Fibroblast of villous mesenchyme (primary cell): ENCODE data around the gene FMNL2. TPM values are rescaled to one million over a fixed set of nuclear protein-coding genes. Genes with fewer than 3 reads are reported as not detected.

ENCODE experiments used
- DNase-seq: peaks from one replicate; pipeline ENCODE4 v3.0.0-alpha.2; 2010; ENCODE audit warnings: low read depth
- H3K4me3 ChIP-seq: 2 replicates; pipeline ENCODE4 v1.5.1; 2011; ENCODE audit warnings: low read depth, mild to moderate bottlenecking, low read length
- CTCF ChIP-seq: IDR thresholded peaks from 2 replicates; pipeline ENCODE4 v1.5.1; 2012; ENCODE audit warnings: low read depth, mild to moderate bottlenecking, low read length; ENCODE audit not compliant: insufficient read depth
- total RNA-seq: library from RNA; depleted of rRNA; stranded (reverse); fragments of >200 nt; gene quantifications from 2 replicates; pipeline ENCODE4 v1.2.3, GENCODE V29; 2012

FMNL2 gene
- total RNA-seq, 1 donor, result 17.3 TPM

GRCh38 chr2:152355409-152355831, 20.4 kb downstream of the FMNL2 start:
- H3K4me3 ChIP-seq, result no peak overlapping the region
- no peak for DNase-seq
- no peak for TF ChIP-seq CTCF

- peak; percentile 81 for DNase-seq
- no peak overlapping the region for H3K4me3 ChIP-seq
- no peak for TF ChIP-seq CTCF
These were observed 24.8 kb downstream of the FMNL2 start for GRCh38 chr2:152359573-152360363.

GRCh38 chr2:152363936-152364335, 29.0 kb downstream of the FMNL2 start:
- H3K4me3 ChIP-seq, result no peak overlapping the region
- no peak for DNase-seq
- no peak for TF ChIP-seq CTCF

- DNase-seq, result peak; percentile 97
- no peak for TF ChIP-seq CTCF
These were observed 32.8 kb downstream of the FMNL2 start for GRCh38 chr2:152367547-152368390.

GRCh38 chr2:152369176-152369860, 34.3 kb downstream of the FMNL2 start:
- no peak for TF ChIP-seq CTCF
- peak; percentile 98 for DNase-seq
- no peak overlapping the region for H3K4me3 ChIP-seq

More at GRCh38 chr2:152367547-152368390, 32.8 kb downstream of the FMNL2 start:
- H3K4me3 ChIP-seq, result no peak overlapping the region

- no peak for TF ChIP-seq CTCF
- no peak overlapping the region for H3K4me3 ChIP-seq
These were observed 35.8 kb downstream of the FMNL2 start for GRCh38 chr2:152370783-152371182.

More at GRCh38 chr2:152370783-152371182, 35.8 kb downstream of the FMNL2 start:
- peak; percentile 95 for DNase-seq
